ENCODE measurements around the gene PDIA4.
A peak's percentile ranks its signal among the peaks of the same experiment; 100 is the strongest.
"Not testable (repeated sequence)": the region's sequence is repeated elsewhere in the genome, so short reads cannot be mapped to it uniquely, and the experiment has no call there.

The PDIA4 gene

DNA sequence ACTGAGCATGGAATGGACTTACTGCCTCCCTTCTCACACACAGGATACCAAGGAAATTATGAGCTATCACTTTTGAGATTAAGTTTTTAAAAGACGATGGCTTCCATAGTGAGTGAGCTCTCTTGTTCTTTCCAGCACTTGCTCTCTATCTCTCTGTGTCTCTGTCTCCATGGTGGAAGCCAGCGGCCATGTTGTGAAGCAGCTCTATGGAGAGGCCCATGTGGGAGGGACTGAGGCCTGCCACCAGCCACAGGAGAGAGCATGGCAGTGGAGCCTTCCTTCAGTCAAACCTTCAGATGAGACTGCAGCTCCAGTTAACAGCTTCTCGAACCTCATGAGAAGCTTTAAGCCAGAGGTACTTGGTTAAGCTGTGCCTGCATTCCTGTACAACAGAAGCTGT lies 20.5 kb upstream of the PDIA4 start:
- no peaks in the 10 kb centered on the region for H3K9me3 Mint-ChIP-seq
- no peaks in the 10 kb centered on the region for H3K4me1 Mint-ChIP-seq
- H3K27ac Mint-ChIP-seq = no peak overlapping the region
- H3K4me3 Mint-ChIP-seq = no peak overlapping the region
- H3K36me3 Mint-ChIP-seq = no peaks in the 10 kb centered on the region
- H3K27me3 Mint-ChIP-seq = no peaks in the 10 kb centered on the region

DNA sequence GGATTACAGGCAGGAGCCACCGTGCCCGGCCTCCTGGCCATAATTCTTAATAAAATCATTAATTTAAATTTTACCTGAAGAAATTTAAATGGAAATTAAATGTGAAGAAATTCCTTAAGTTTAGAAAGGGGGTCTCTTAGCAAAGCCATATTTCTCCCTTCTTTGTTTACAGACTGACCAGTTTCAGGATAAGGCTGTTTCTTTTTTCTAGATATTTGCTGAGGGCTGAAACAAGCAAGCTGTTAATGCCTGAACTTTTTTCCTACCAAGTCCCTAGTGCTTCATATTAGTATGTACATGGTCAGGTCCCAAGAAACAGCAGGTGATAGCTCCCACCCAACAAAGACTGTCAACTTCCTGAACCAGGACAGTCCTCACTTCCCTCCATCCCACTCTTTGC lies 18.1 kb upstream of the PDIA4 start:
- Mint-ChIP-seq H3K27me3 (no peaks in the 10 kb centered on the region), H3K27ac (no peak overlapping the region), H3K4me3 (no peak overlapping the region), H3K4me1 (no peaks in the 10 kb centered on the region), H3K36me3 (no peaks in the 10 kb centered on the region), H3K9me3 (no peaks in the 10 kb centered on the region)

DNA sequence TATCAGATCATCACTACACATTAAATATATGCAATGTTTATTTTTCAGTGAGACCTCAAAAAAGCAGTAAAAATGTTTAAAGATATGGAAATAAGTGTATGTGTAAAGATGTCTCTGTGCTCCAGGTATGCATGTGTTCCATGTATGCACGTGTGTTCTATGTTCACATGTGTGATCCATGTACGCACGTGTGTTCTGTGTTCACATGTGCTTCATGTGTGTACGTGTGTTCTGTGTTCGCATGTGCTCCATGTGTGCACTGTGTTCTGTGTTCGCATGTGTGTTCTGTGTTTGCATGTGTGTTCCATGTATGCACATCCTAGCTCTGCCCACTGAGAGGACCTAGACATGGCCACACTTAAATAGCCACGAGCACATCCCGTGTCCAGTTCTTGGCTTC lies 15.6 kb upstream of the PDIA4 start:
- Mint-ChIP-seq H3K4me1 (no peaks in the 10 kb centered on the region), H3K36me3 (no peaks in the 10 kb centered on the region), H3K4me3 (no peak overlapping the region), H3K27me3 (no peaks in the 10 kb centered on the region), H3K9me3 (no peaks in the 10 kb centered on the region), H3K27ac (no peak overlapping the region)

DNA sequence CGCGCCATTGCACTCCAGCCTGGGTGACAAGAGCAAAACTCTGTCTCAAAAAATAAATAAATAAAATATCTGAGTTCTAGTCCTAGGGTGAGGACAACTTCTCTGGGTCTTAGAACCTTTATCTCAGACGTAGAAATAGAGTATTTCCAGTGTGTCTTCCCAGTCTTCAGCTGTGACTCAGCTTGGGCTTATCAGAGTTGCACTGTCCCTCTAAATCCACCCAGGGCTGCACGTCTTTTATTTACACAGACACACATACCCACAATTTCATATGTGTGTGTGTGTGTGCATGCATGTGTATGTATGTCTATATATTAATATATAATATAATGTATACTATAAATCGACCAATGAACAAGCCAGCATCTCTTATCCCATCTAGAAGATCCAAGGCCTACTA lies 13.0 kb upstream of the PDIA4 start:
- Mint-ChIP-seq H3K36me3 (no peaks in the 10 kb centered on the region), H3K4me1 (no peaks in the 10 kb centered on the region), H3K27ac (no peak overlapping the region), H3K9me3 (no peaks in the 10 kb centered on the region), H3K27me3 (no peaks in the 10 kb centered on the region), H3K4me3 (no peak overlapping the region)

DNA sequence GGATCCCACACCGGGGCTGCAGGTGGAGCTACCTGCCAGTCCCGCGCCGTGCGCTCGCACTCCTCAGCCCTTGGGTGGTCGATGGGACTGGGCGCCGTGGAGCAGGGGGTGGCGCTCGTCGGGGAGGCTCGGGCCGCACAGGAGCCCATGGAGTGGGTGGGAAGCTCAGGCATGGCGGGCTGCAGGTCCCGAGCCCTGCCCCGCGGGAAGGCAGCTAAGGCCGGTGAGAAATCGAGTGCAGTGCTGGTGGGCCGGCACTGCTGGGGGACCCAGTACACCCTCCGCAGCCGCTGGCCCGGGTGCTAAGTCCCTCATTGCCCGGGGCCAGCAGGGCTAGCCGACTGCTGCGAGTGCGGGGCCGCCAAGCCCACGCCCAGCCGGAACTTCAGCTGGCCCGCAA lies 10.3 kb upstream of the PDIA4 start:
- H3K36me3 Mint-ChIP-seq, H3K4me1 Mint-ChIP-seq, H3K9me3 Mint-ChIP-seq, H3K27me3 Mint-ChIP-seq, H3K27ac Mint-ChIP-seq, H3K4me3 Mint-ChIP-seq: not testable (repeated sequence)

GRCh38 chr7:149036676-149037075 lies 8.4 kb upstream of the PDIA4 start:
- H3K27me3 Mint-ChIP-seq = no peaks in the 10 kb centered on the region
- no peaks in the 10 kb centered on the region for H3K4me1 Mint-ChIP-seq
- H3K4me3 Mint-ChIP-seq = no peak overlapping the region
- H3K9me3 Mint-ChIP-seq = no peaks in the 10 kb centered on the region
- peaks cover 2% of the 10 kb centered on the region for H3K36me3 Mint-ChIP-seq
- no peak overlapping the region for H3K27ac Mint-ChIP-seq

DNA sequence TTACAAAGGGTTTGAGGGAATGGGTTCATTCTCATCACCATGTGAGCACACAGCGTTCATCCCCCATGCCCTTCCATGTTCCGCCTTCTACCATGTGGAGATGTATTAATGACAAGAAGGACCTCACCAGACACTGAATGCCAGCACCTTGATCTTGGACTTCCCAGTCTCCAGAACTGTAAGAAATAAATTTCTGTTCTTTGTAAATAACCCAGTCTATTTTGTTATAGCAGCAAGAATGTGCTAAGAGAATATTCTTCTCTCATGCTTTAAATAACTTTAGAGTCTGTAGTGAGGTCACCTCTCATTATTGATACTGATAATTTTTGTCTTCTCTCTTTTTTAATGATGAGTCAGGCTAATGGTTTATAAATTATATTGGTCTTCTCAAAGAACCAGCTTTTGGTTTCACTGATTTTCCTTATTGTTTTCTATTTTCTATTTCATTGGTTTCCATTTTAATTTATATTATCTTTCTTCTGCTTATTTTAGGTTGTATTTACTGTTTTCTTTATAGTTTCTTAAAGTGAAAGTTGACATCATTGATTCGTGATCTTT lies 3.1 kb upstream of the PDIA4 start:
- Mint-ChIP-seq H3K4me1 (peaks cover 15% of the 10 kb centered on the region), H3K36me3 (peaks cover 2% of the 10 kb centered on the region), H3K27ac (peak overlapping the region; percentile 52), H3K27me3 (no peaks in the 10 kb centered on the region), H3K4me3 (no peak overlapping the region), H3K9me3 (no peaks in the 10 kb centered on the region)

- H3K9me3 Mint-ChIP-seq, H3K27ac Mint-ChIP-seq, H3K27me3 Mint-ChIP-seq, H3K36me3 Mint-ChIP-seq, H3K4me3 Mint-ChIP-seq: not testable (repeated sequence)
- H3K4me1 Mint-ChIP-seq = peaks cover 25% of the 10 kb centered on the region
Measured at GRCh38 chr7:149030439-149030838, 2.1 kb upstream of the PDIA4 start.

DNA sequence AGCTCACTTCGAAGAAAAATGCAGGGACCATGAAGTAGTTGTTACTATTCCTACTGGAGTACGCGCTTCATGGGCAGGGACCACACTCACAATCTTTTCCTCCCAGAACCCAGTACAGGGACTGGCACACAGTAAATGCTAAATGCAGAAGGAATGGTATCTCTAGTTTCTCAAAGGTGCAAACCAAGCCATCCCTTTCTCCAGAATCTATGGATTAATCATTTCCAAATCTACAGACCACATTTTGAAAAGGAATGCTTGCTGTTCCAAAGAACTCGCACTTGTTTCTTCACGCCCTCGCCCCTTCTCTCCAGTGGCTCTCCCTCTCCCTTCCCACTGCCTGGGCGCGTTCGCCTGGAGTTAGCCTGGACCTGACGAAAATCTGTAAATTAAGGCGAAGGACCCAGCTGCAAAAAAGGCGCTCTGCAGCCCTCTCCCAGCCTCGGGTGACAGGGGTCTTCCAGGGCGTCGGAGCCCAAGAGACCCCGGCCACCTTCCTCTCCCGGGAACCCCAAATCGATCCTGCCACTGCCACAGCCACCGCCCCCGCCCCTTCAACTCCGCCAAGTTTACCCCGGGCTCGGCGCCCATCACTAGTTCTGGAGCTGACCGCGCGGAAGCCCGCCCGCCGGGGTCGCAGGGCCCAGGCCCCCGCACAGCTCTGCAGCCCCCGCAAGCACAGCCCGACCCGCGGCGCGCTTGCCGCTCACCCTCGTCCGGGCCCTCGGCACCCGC lies 527 bp downstream of the PDIA4 start:
- no peaks in the 10 kb centered on the region for H3K9me3 Mint-ChIP-seq
- H3K36me3 Mint-ChIP-seq = peaks cover 6% of the 10 kb centered on the region
- peak overlapping the region; percentile 91 for H3K4me3 Mint-ChIP-seq
- H3K4me1 Mint-ChIP-seq = peaks cover 42% of the 10 kb centered on the region
- peak overlapping the region; percentile 86 for H3K27ac Mint-ChIP-seq
- H3K27me3 Mint-ChIP-seq = no peaks in the 10 kb centered on the region

DNA sequence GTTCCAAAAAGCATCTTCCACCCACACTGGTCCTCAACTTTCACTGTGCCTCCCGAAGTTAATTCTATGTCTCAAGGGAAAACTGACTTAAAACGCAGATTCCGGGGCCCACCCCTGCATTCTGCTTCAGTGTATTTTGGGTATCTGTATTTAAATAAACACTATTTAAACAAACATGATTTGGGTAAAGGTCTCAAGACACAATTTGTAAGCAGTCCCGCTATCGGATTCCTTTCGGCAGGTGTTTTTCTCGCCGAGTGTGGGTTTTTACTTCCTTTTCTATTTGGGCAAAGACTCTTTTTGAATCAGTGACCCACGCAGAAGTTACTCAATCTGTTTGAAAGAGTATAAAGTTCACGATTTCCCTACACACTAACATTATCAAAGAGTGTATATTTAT lies 1.2 kb downstream of the PDIA4 start:
- no peaks in the 10 kb centered on the region for H3K27me3 Mint-ChIP-seq
- peaks cover 44% of the 10 kb centered on the region for H3K4me1 Mint-ChIP-seq
- no peaks in the 10 kb centered on the region for H3K9me3 Mint-ChIP-seq
- peak overlapping the region; percentile 91 for H3K4me3 Mint-ChIP-seq
- peaks cover 6% of the 10 kb centered on the region for H3K36me3 Mint-ChIP-seq
- peak overlapping the region; percentile 86 for H3K27ac Mint-ChIP-seq

DNA sequence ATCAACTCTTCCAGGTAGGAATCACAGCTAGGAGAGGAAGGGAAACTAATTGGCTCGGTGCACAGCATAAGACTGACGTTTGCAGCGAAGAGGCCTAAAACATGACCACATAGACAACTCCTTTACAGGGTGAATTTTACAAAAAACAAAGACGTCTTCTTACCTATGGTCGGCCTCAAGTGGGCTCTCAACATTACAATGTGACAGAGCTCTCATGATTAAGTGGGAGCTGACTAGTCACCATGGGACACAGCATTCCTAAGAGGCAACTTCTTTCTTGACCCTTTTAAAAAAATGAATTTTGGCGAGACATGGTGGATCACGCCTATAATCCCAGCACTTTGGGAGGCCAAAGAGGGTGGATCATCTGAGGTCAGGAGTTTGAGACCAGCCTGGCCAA lies 4.6 kb downstream of the PDIA4 start:
- no peak overlapping the region for H3K27ac Mint-ChIP-seq

DNA sequence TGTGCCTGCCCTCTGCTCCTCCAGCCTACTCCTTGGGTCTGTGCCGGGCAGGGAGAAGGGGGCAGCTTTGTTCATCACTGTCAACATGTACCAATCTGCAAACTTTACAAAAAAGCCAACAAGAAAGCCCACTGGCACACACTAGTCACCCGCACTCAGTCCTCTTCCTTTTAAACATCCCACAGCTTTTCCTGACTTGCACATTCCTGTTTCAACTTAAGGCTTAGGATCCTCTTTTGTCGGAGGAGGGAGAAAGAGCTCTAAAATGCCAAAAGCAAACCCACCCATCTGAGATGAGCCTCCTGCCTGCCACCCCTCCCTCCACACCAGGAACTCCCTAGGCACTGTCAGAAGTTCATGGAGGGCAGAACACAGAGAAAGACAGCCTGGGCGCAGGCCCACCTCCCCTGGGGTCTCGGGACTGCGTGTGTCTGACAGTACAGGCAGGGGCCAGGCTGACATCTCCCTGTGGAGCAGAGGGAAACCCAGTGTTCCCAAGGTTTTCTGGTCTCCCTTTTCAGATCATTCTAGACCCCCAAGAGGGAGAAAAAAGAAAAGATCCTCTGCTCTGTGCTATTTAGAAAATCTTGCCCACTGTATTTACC lies 5.4 kb downstream of the PDIA4 start:
- Mint-ChIP-seq H3K36me3 (peaks cover 18% of the 10 kb centered on the region), H3K27ac (peak overlapping the region; percentile 17), H3K4me1 (peaks cover 50% of the 10 kb centered on the region)

More for the DNA sequence above, 4.6 kb downstream of the PDIA4 start:
- Mint-ChIP-seq H3K4me3 (no peak overlapping the region), H3K9me3 (no peaks in the 10 kb centered on the region), H3K4me1 (peaks cover 50% of the 10 kb centered on the region), H3K36me3 (peaks cover 18% of the 10 kb centered on the region), H3K27me3 (no peaks in the 10 kb centered on the region)

DNA sequence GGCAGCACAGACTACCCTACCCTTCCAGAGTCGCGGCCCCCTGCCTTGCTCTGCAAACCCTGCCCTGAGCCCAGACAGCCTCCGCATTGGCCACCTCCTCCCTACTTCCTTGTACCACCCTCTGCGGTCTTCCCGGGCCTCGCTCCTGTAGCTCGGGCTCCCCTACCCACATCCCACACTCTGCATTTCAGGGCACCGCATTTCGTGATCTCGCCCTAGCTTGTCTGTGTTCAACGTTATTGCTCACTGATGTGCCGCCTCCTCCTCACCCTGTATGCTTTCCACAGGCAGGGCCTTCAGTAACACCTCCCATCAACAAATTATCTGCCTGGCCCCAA lies 6.6 kb downstream of the PDIA4 start:
- peak overlapping the region; percentile 3 for H3K27ac Mint-ChIP-seq
- H3K9me3 Mint-ChIP-seq = no peaks in the 10 kb centered on the region
- peaks cover 18% of the 10 kb centered on the region for H3K36me3 Mint-ChIP-seq
- H3K27me3 Mint-ChIP-seq = no peaks in the 10 kb centered on the region
- H3K4me1 Mint-ChIP-seq = peaks cover 44% of the 10 kb centered on the region
- H3K4me3 Mint-ChIP-seq = no peak overlapping the region

More for the DNA sequence above, 5.4 kb downstream of the PDIA4 start:
- Mint-ChIP-seq H3K9me3 (no peaks in the 10 kb centered on the region), H3K27me3 (no peaks in the 10 kb centered on the region), H3K4me3 (no peak overlapping the region)

DNA sequence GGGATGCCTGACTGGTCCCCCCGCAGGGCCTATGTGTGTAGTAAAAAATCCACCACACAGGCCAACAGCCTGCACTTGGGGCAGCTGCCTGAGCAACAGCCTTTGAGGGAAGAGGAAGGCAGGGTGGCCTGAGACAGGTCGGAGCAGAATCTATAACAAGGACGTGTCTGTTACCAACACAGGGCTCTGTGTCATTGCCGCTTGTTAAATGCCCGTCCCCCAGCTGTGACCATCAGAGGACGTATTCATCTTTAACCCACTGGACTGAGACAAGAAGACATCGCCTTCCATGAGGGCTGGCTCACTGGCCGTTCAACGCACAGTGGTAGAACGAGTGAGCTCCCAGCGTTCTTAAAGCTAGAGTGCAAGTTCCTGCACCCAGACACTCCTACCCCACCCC lies 7.8 kb downstream of the PDIA4 start:
- H3K27me3 Mint-ChIP-seq = no peaks in the 10 kb centered on the region
- peaks cover 17% of the 10 kb centered on the region for H3K36me3 Mint-ChIP-seq
- H3K9me3 Mint-ChIP-seq = no peaks in the 10 kb centered on the region
- H3K27ac Mint-ChIP-seq = no peak overlapping the region
- H3K4me3 Mint-ChIP-seq = no peak overlapping the region
- H3K4me1 Mint-ChIP-seq = peaks cover 32% of the 10 kb centered on the region

DNA sequence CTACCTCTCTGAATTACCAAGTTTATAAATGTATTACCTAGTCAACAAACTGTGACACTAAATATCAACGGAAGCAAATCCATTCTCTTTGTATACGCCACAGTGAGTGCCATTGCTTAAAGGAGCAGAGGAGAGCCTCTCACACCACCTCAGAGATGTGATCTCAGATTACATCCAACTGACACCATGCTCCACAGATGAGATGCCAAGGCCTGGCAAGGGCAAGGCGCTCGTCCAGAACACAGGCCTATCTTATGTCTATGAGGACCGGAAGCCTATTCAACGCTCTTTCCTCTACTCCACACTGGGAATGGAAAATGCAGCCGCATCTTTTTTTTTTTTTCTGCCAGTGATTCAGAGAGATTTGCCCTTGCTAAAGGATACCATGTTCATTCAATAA lies 11.4 kb downstream of the PDIA4 start:
- Mint-ChIP-seq H3K36me3 (peaks cover 20% of the 10 kb centered on the region), H3K4me3 (no peak overlapping the region), H3K27ac (no peak overlapping the region)

DNA sequence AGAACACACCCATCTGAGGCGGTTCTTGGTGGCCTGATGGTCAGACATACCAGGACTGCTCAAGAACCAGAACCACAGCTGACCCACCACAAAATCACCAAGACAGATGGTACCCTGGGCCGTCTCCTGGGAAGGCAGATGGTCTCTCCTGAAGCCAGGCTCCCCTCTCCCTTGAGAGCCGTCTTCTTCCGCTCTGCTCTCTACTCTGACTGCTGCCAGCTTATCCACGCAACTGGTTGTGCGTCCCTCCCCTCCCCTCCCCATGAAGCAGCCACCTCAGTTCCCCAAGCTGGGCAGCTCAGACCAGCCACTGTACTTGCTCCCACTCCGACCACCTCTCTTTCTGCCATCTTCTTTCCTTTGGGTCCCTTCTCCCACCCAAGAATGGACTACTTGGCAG lies 14.0 kb downstream of the PDIA4 start:
- no peak overlapping the region for H3K27ac Mint-ChIP-seq
- peaks cover 13% of the 10 kb centered on the region for H3K36me3 Mint-ChIP-seq
- no peaks in the 10 kb centered on the region for H3K27me3 Mint-ChIP-seq
- no peaks in the 10 kb centered on the region for H3K9me3 Mint-ChIP-seq
- H3K4me1 Mint-ChIP-seq = no peaks in the 10 kb centered on the region
- no peak overlapping the region for H3K4me3 Mint-ChIP-seq

More for the DNA sequence above, 11.4 kb downstream of the PDIA4 start:
- Mint-ChIP-seq H3K9me3 (no peaks in the 10 kb centered on the region), H3K27me3 (no peaks in the 10 kb centered on the region), H3K4me1 (peaks cover 11% of the 10 kb centered on the region)
